Smooth muscle cell (in vitro differentiated cells): ENCODE measurements around the gene JAZF1. TPM values are rescaled to one million over a fixed set of nuclear protein-coding genes. Genes with fewer than 3 reads are reported as not detected.

Experiments used
- DNase-seq: peaks from one replicate; lab custom pipeline; 2025; ENCODE audit not compliant: unreplicated experiment; lab: John Stamatoyannopoulos, UW
- H2AFZ ChIP-seq: fragments of 200-600 bp; sonication (generic); 2 replicates; pipeline ENCODE4 v1.6.0; 2016; ENCODE audit warnings: antibody characterized with exemption, low read depth, mild to moderate bottlenecking
- H3F3A ChIP-seq: fragments of 200-600 bp; sonication (generic); 2 replicates; pipeline ENCODE4 v1.6.0; 2017; ENCODE audit warnings: antibody characterized with exemption, low read depth
- H3K27ac ChIP-seq: fragments of 200-600 bp; sonication (generic); 2 replicates; pipeline ENCODE4 v1.5.1; 2016; ENCODE audit warnings: low read depth, mild to moderate bottlenecking
- H3K27me3 ChIP-seq: fragments of 200-600 bp; sonication (generic); 2 replicates; pipeline ENCODE4 v1.6.1; 2016; ENCODE audit warnings: low read depth, mild to moderate bottlenecking
- H3K36me3 ChIP-seq: fragments of 200-600 bp; sonication (generic); 2 replicates; pipeline ENCODE4 v1.5.1; 2016; ENCODE audit warnings: low read depth
- H3K4me1 ChIP-seq: fragments of 200-600 bp; sonication (generic); 2 replicates; pipeline ENCODE4 v1.5.1; 2016; ENCODE audit warnings: low read depth
- H3K4me2 ChIP-seq: fragments of 200-600 bp; sonication (generic); 2 replicates; pipeline ENCODE4 v1.6.0; 2016; ENCODE audit warnings: mild to moderate bottlenecking
- H3K4me3 ChIP-seq: fragments of 200-600 bp; sonication (generic); 2 replicates; pipeline ENCODE4 v1.5.1; 2016; ENCODE audit warnings: mild to moderate bottlenecking
- H3K79me2 ChIP-seq: fragments of 200-600 bp; sonication (generic); 2 replicates; pipeline ENCODE4 v1.6.0; 2016; ENCODE audit warnings: low read depth, mild to moderate bottlenecking
- H3K9ac ChIP-seq: fragments of 200-600 bp; sonication (generic); 2 replicates; pipeline ENCODE4 v1.6.0; 2016; ENCODE audit warnings: low read depth
- H3K9me3 ChIP-seq: fragments of 200-600 bp; sonication (generic); replicated peaks from 2 replicates; pipeline ENCODE4 v1.5.1; 2016; ENCODE audit warnings: low read depth
- H4K20me1 ChIP-seq: fragments of 200-600 bp; sonication (generic); 2 replicates; pipeline ENCODE4 v1.6.0; 2016; ENCODE audit warnings: low read depth
- CTCF ChIP-seq: fragments of 200-600 bp; sonication (generic); IDR thresholded peaks from 2 replicates; pipeline ENCODE4 v1.5.1; 2017; ENCODE audit warnings: borderline replicate concordance, mild to moderate bottlenecking, antibody characterized with exemption; ENCODE audit not compliant: insufficient read depth, poor library complexity, severe bottlenecking
- WGBS: methylation state at CpG from one replicate; pipeline ENCODE4 v1.1.7; 2016; ENCODE audit warnings: low lambda C conversion rate; 5-methylcytosine and 5-hydroxymethylcytosine counted together
- polyA plus RNA-seq: library from polyadenylated mRNA; unstranded; fragments of >200 nt; fragmentation: Nextera tagmentation; extraction: Ambion mirVana; gene quantifications from 2 replicates; pipeline ENCODE4 v1.2.1, GENCODE V29; 2016
- total RNA-seq: library from RNA; depleted of rRNA; stranded (reverse); fragments of >200 nt; gene quantifications from 2 replicates; pipeline ENCODE4 v1.2.3, GENCODE V29; 2014

The JAZF1 gene
- total and polyA plus RNA-seq, 2 experiments from 2014 or later = 17.4 to 18.0 TPM

GRCh38 chr7:28125431-28126409 lies 54.9 kb downstream of the JAZF1 start:
- Histone ChIP-seq H3K27me3 (no peaks in the 10 kb centered on the region), H3K4me3 (no peak overlapping the region), H3K27ac (no peak overlapping the region), H2AFZ (no peak overlapping the region), H3K9ac (no peak overlapping the region), H3F3A (peaks cover 4% of the 10 kb centered on the region), H3K4me1 (no peaks in the 10 kb centered on the region), H3K79me2 (peaks cover 42% of the 10 kb centered on the region), H4K20me1 (peaks cover 25% of the 10 kb centered on the region), H3K4me2 (no peak overlapping the region), H3K9me3 (no peaks in the 10 kb centered on the region), H3K36me3 (no peaks in the 10 kb centered on the region)
- WGBS = 76% methylated on average over 4 of the region's 4 CpGs
- DNase-seq = no peak
- no peak for TF ChIP-seq CTCF

GRCh38 chr7:28124413-28124812 lies 56.2 kb downstream of the JAZF1 start:
- H2AFZ ChIP-seq = no peak overlapping the region
- H3K9me3 ChIP-seq = no peaks in the 10 kb centered on the region
- H3K9ac ChIP-seq = no peak overlapping the region
- peaks cover 46% of the 10 kb centered on the region for H3K79me2 ChIP-seq
- H3K4me2 ChIP-seq = no peak overlapping the region
- 98% methylated on average over 2 of the region's 2 CpGs for WGBS
- no peak overlapping the region for H3K27ac ChIP-seq
- no peak for TF ChIP-seq CTCF
- H3F3A ChIP-seq = no peaks in the 10 kb centered on the region
- DNase-seq = no peak
- H3K36me3 ChIP-seq = no peaks in the 10 kb centered on the region
- H4K20me1 ChIP-seq = peaks cover 25% of the 10 kb centered on the region
- no peaks in the 10 kb centered on the region for H3K4me1 ChIP-seq
- no peak overlapping the region for H3K4me3 ChIP-seq
- no peaks in the 10 kb centered on the region for H3K27me3 ChIP-seq

DNA sequence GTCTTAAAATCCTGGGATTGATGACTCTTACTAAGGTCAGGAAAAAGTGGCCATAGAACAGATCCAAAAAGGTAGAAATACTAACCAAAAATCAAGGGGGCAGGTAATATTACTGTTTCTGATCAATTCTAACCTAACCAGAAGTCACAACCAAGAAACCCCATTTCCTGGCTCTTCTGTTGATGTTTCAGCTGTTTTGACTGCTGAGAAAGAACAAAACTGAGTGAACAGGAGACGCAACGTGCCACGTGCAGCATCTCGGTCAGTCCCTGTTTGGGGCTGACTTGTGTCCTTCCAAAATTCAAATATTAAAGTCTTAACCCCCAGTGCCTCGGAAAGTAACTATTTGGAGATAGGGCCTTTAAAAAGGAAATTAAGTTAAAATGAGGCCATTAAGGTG lies 56.8 kb downstream of the JAZF1 start:
- Histone ChIP-seq H3K4me2 (no peak overlapping the region), H3K9me3 (no peaks in the 10 kb centered on the region), H4K20me1 (peaks cover 25% of the 10 kb centered on the region), H3K4me3 (no peak overlapping the region), H3K4me1 (no peaks in the 10 kb centered on the region), H3K27me3 (no peaks in the 10 kb centered on the region), H3F3A (no peaks in the 10 kb centered on the region), H3K79me2 (peaks cover 46% of the 10 kb centered on the region), H3K9ac (no peak overlapping the region), H3K27ac (no peak overlapping the region), H3K36me3 (no peaks in the 10 kb centered on the region), H2AFZ (no peak overlapping the region)
- no peak for TF ChIP-seq CTCF
- 97% methylated on average over 5 of the region's 5 CpGs for WGBS
- no peak for DNase-seq
